Midbrain (tissue), 1 donor: ENCODE results near the gene ZNF789.
"Not testable (repeated sequence)": the region's sequence is repeated elsewhere in the genome, so short reads cannot be mapped to it uniquely, and the experiment has no call there.

Experiments used
- DNase-seq: peaks from one replicate; lab custom pipeline; 2025; lab: John Stamatoyannopoulos, UW

The ZNF789 gene

DNA sequence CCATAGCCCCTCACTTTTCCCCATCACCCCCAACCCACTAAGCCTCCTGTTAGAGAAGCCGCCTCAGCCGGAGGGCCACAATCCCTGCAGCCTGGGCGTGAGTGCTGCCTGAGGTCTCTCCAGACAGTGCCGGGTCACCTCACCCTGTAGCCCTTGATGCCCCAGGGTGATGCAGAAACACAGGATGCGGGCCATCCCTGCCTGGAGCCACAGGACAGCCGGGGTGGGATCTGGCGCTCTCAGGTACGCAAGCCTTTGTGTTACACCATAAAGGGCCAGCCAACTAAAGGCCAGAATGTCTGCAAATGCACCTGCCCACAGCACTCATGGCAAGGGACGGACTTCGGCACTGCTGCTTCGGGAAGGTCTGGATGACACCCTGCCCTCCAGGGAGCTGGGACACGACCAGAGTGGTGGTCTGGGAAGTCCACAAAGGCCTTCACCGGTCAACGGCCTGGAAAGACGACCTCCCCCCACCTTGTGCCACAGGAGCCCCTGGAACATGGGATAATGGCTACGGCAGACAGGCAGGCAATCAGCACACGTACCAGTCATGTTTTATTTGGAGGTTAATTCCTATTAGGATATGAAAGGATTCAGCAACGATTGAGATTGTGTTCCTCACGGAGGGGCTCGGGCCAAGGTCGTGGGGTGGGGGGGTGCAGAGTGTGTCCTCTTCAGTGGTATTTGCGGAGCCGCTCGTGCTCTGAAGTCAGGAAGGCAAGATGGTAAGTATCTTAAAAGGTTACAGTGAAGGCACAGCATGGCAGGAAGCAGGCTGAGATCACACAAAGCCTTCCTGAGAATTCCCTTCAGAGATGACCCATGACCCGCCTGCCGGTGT lies 14.8 kb upstream of the ZNF789 start:
- DNase-seq: no peak

DNA sequence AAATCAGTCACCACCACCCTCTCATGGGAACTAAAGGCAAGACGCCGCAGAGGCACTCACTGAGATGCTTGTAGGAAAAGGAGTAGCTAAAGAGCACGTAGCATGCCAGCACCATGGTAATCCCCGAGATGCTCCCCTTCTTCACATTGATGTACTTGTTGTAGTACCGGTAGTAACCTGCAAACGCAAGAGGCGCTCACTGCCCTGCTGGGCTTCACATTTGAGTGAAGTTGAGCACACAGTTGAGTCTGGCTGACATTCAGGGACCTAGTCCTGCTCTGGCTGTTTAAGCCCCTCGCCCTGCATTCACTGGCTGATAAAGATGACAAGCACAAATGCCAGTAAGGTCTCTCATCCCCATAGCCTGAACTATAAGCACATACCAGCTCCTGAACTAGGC lies 13.6 kb upstream of the ZNF789 start:
- no peak for DNase-seq

DNA sequence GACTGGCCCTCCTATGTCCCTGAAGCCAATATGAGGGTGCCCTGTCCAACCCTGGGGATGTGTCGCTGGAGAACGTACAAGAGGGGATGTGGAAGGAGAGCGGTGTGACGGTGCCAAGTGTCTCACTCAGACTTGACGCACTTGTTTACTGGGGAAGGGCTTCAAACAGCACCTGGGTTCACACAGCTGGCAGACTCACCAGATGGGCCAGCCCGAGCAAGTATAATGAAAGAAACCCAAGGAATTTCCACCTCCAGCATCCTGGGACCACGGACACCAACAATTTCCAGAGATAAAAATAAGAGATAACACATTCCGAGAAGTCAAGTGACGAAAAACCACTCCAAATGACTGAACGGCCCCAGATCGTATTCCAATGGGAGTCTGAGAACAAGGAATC lies 12.0 kb upstream of the ZNF789 start:
- DNase-seq: no peak

DNA sequence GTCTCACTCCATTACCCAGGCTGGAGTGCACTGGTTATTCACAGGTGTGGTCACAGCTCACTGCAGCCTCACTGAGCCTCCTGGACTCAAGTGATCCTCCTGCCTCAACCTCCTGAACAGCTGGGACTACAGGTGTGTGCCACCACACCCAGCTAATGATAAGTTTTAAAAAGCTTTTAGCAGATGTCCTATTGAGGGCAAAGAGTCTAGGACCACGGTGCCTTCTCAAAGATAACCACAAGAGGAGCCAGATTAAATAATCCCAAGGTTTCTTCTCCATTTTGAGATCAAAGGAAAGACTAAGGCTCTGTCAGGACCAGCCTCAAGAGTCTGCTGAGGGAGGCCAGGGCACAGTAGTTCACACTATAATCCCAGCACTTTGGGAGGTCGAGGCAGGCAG lies 11.5 kb upstream of the ZNF789 start:
- DNase-seq: no peak

DNA sequence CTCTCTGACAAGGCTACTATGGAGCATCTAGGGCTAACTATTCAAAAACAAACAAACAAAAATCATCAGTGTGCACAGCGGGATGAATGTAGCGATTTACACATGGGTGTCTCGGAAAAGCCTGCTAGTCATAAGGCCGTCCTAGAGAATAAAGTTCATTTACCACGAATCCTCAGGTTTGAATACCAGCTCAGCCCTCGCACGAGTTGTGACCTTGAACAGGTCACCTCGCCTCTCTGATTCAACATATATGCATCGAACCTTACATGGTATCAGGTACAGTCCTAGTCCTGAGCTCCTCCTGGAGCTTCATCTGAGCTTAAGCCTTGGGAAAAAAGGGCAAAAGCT lies 7.3 kb upstream of the ZNF789 start:
- no peak for DNase-seq

DNA sequence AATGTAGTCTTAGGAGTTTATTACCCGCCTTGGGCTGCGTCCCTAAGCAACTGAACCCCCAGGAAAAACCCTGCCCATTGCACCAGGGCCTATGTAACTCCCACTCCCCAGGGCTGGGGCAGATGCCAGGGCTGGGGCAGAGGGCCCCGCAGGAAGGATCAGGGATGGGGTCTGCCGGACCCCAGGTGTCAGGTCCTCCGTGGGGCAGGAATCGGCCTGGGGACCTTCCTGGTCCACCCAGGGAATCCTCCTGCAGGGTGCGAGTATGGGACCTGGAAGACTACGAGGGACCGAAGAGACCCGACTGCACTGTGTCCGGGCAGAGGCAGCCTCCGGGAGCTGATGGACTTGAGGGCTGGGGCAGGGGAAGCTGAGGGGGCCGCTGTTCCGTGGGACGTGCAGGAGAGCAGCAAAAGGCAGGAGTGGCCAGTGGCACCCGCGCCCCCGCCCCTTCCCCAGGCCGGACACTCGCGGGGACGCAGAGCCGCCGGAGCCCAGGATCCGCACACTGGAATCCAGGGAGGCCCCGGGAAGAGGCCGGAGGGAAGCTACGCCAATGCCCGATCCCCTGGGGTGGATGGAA lies 4.3 kb upstream of the ZNF789 start:
- no peak for DNase-seq

DNA sequence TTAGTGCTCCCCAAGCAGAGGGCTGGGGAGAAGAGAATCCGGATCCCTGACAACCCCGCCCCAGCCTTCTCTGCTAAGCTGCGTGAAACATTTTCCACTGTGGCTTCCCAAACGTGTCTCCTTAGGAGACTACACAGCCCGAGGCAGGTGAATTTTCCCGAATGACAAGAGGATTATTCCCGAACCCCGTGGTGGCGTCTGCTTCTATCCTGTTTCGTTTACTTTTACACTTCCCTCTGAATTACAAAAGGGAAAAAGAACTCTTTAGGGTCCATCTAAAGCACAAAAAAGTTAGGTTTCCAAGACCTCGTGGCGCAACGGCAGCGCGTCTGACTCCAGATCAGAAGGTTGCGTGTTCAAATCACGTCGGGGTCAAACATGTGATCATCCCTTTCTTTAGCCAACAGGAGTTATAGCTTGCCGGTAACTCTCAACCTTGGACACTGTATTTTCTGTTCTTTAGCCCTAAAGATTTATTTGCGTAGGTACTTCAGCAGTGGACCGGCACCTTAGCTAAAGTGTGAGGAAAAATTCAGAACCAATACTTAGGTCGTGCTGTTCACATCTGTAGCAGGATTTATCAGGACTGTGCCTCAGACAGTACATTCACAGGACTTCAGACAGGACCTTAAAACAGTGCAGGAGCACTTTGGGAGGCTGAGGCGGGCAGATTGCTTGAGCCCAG lies 3.2 kb upstream of the ZNF789 start:
- no peak for DNase-seq

DNA sequence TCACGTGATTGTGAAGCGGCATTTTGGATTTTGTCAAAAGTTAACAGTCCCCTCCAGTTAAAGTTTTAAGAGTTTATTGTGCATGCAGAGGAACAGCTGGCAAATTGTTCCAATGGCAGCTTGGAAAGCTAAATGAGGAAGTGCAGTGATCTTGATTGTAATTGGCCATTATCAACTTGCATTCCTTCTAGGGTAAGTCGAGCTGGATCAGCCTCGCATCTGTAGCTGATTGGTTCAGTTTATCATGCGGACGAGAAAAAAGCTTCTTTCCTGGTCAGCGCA lies 566 bp downstream of the ZNF789 start:
- DNase-seq: peak; percentile 52

DNA sequence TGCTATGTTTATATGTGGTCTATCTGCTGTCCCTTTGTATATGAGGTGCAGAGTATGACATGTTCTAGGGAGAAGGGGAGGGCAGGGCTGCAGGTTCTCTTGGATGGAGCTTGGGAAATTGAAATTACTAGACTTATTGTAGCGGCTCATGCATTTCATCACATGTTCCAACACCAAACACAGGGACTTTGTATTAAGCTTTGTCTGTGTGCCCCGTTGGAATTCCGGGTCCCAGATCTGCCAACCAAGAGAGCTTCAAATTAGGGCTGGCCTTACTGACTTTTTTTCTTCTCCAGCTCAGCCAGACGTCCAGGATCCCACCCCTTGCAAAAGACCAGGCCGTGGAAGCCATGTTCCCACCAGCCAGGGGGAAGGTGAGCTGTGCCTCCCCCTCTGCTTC lies 3.4 kb downstream of the ZNF789 start:
- DNase-seq: no peak

DNA sequence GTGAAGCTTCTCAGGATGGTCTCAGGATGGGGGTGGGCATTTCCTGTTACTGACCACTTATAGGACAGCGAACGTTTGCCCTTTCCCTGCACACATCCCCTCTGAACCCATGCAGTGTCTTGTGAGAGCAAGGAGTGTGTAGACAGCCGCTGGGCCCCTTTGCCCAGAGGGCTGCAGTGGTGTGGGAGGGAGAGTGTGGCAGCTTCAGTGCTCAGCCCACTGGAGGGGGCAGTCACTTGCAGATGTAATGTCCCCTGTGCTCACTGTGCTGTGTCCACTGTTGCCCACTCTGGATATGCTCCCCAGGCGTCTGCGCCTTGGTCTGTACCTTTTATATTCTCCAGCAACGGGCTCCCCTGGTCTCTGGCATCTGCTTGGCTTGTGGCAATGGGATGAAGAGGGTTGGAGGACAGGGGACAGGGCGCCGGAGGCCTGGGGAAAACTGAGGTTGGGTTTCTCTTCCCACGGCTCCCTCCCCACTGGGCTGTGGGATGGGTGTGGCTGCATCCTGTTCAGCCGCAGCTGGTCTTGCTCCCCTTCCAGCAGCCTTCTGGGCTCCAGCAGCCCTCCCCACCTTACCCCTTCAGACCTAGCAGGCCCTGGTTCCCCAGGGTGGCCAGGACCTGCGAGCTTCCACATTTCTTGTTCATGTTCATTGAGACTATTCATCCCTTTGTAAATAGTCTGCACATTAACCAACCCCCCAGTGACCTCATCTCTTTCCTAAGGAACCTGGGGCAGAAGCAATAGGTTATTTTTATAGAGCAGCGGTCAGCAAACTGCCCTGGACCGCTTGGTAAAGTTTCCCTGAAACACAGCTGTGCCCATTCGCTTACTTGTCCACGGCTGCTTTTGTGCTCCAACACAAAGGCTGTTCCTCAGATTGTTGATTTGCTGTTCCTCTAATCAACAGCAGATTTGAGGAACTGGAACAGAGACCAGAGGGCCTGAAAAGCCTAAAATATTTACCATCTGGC lies 6.1 kb downstream of the ZNF789 start:
- no peak for DNase-seq

DNA sequence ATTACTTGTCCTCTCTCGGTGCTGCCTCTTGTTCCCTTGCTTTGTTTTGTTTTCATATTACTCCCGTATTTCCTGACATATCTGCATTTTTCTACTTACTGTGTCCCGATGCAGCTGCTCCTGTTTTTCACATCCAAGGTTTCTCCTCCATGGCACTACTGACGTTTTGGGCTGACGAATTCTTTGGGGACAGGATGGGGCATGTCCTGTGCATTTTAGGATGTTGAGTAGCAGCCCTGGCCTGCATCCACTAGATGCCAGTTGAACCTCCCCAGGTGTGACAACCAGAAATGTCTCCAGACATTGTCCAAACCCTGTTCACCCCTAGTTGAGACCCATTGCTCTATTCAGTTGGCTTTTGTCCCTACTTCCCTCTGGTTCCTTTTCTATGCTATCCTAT lies 12.4 kb downstream of the ZNF789 start:
- no peak for DNase-seq

DNA sequence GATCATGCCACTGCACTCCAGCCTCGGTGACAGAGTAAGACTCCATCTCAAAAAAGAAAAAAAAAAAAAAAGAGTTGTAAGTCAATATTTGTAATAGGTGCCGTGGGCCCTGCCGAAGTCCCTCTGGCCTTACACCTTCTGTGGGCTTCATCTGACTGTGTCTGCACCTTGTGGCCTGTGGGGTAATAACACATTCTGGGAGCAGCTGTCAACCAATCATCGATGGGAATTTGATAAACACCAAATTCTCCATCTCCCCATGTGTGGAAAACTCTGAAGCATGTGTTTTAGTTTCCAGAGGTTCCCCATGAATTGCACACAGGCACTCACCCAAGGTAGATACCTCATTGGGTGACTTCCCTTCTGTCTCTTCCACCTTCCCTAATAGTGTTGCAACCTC lies 16.5 kb downstream of the ZNF789 start:
- no peak for DNase-seq

DNA sequence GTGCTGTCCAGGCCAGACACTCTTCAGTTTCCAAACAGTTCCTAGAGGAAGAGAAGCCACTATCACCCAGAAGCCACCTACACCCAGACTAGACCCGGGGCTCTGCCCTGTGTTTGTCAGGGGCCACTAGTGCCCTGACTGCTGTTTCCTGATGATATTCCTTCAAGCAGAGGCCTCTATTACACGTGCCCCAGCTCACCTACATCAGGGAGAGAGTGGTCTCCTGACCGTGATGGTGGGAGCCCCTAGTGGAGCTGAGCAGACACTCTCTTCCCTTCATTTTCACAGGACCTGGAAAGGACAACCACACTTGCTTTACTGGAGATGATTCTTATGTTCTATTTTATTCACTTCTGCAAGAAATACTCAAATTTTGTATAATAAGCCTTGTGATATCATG lies 18.2 kb downstream of the ZNF789 start:
- DNase-seq: no peak

DNA sequence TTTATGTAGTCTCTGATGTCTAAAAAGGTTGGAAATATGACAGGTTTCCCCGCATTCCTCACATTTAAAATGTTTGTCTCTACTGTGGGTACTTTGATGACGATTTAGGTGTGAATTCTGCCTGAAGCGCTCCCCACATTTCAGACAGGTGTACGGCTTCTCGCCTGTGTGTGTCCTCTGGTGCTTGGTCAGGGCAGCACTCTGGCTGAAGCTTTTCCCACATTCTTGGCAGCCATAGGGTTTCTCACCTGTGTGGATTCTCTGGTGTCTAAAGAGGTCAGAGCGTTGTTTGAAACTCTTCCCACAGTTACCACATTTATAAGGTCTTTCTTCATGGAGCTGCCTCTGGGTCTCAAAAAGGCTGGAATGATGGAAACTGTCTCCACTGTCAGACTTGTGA lies 21.1 kb downstream of the ZNF789 start:
- no peak for DNase-seq

DNA sequence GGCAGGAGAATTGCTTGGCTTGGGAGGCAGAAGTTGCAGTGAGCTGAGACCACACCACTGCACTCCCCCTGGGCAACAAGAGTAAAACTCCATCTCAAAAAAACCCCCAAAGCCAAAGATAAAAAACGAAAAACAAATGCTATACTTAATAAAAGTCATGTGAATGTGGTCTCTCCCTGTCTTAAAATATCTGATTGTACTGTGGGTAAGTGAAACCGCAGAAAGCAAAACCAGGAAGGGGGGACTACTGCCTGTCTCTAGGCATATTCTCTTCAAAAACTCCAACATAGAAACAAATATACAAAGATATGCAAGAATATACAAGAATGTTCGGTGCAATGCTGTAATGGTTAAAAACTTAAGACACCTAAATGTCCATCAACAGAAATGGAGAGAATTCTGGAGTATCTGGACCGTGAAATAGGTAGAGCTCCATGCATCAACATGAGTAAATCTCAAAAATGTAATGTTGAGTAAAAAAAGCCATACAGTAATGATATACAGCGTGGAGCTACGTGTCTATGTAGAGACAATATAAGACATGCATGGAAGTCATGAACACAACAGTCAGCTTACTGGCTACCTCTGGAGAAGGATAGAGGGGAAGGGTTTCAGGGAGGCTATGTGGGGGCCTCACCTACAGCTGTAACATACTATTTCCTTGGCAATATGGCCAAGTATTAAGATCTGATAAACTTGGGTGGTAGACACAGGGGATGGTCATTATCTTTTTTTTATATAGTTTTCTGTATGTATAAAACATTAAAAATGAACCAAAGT lies 25.3 kb downstream of the ZNF789 start:
- DNase-seq: no peak

DNA sequence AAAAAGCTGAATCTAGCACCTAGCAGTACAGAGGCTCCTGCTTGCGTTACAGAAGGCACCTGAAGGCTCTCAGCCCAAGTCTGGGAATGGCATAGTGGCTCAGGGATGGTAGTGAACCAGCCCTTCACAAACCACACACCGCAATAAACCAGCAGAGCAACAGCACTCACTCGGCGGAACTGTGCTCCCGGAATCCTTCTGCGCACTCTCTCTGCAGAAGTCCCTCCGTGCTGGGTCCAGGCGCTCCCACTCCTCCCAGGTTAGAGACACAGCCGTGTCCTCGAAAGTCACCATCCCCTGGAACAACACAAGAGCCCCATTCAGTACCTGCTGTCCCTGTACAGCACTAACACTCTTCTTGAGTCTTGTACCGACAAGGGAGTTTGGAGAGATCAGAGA lies 25.9 kb downstream of the ZNF789 start:
- no peak for DNase-seq

DNA sequence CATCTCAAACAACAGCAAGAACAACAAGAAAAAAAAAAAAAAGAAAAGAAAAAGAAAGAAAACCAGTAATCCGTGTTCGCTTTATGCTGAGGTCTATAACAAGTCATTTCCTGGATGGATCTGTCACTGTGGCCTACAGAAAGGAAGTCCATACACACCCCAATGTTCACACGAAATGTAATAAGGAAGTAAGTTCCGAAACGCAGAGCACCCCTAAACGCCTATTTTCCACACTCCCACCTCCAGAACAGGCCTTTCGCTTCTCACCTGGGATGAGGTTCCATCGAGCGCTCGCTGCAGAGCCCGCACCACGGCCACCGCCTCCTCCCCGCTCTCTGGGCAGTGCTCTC lies 26.7 kb downstream of the ZNF789 start:
- DNase-seq: no peak

DNA sequence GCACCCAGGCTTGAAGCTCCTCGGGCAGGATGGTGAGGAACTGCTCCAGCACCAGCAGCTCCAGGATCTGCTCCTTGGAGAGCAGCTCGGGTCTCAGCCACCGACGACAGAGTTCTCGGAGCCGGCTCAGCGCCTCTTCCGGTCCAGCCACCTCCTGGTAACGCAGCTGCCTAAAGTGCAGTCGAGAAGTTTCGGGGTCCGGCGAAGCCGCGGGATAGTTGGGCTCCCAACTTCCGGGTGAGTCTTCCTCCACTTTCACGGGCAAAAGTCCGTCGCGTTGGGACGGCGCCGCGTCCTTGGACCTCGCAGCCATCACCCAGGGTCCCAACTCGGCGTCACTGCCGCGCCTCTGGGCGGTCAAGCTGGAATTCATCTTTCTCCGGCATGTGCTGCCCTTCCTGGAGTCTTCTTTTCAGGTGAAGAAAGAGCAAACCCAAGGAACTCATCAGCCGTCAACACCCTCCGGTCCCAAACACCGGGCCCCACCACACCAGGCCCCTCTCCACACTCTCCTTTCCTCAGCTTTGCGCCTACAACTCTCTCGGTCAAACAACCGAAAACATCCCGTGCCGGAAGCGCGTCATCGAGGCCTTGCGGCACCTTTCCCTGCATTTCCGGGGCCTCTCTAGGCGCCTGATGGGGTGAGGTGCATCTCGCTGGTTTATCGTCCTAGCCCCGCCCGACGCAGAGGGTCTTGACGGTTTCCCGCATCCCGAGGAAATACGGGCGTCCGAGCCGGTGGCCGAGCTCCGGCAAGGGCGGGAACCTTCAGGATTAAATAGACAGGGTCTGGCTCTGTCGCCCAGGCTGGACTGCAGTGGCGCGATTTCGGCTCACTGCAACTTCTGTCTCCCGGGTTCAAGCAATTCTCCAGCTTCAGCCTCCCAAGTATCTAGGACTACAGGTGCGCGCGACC lies 27.3 kb downstream of the ZNF789 start, which contains the start of gene ZNF394:
TSS of gene ZNF394 (minus strand) at position 561 of the 916 bp plus-strand sequence. CDS start at position 373, 188 bp downstream.
- peak; percentile 95 for DNase-seq

DNA sequence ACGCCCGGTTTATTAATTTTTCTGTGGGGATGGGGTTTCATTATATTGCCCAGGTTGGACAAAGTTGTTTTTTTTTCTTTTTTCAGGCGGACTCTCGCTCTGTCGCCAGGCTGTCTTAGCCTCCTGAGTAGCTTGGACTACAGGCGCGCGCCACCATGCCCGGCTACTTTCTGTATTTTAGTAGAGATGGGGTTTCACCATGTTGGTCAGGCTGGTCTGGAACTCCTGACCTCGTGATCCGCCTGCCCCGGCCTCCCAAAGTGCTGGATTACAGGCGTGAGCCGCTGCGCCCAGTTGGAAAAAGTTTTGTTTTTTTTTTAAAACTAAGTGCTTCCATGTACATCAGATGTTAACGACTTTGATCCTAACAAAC lies 27.9 kb downstream of the ZNF789 start:
- no peak for DNase-seq

DNA sequence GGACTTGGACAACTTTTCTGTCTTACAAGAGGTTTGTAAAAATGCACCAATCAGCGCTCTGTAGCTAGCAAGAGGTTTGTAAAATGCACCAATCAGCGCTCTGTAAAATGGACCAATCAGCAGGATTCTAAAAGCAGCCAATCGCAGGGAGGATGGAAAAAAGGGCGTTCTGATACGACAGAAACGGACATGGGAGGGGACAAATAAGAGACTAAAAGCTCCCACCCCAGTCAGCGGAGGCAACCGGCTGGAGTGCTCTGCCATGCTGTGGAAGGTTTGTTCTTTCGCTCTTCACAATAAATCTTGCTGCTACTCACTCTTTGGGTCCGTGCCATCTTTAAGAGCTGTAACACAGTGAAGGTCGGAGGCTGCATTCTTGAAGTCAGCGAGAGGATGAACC lies 28.5 kb downstream of the ZNF789 start:
- DNase-seq: not testable (repeated sequence)

DNA sequence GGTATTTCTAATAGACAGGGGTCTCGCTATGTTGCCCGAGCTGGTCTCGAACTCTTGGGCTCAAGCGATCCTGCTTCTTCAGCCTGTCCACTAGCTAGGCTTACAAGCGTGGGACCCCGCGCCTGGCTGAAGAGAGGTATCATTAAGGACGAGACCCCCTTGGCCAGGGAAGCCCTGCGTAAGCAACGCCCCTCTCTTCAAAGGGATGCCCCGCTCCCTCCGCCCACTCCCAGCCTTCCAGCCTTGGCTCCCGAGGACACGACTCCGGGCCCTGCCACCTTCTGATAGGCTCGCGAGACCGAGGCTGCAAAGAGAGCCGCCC lies 31.6 kb downstream of the ZNF789 start:
- no peak for DNase-seq
